Pericardium fibroblast (primary cell): Measurements from ENCODE around the gene NBPF8. TPM values are rescaled to one million over a fixed set of nuclear protein-coding genes. Genes with fewer than 3 reads are reported as not detected.

Experiments
- total RNA-seq: library from RNA; depleted of rRNA; stranded (reverse); fragments of >200 nt; gene quantifications from 2 replicates; pipeline ENCODE4 v1.2.3, GENCODE V29; 2015

Gene NBPF8
- total RNA-seq: 4.6 and 8.2 TPM in 2 replicates

GRCh38 chr1:120414911-120415480 lies at the start of gene NBPF8:
TSS of gene NBPF8 (plus strand) at chr1:120415035. CDS start at chr1:120436523, 21,488 bp downstream.

Other genes starting within 250 kb of the NBPF8 start
- 30.6 and 35.4 TPM in 2 replicates for gene SEC22B, start 238.5 kb upstream of the NBPF8 start, total RNA-seq